Ishikawa (cell line): ENCODE data around the gene SELENOP.

Experiments used
- CEBPB ChIP-seq: IDR thresholded peaks from 2 replicates; pipeline ENCODE4 v1.6.1; 2012
- CREB1 ChIP-seq: IDR thresholded peaks from 2 replicates; pipeline ENCODE4 v1.6.1; 2012; ENCODE audit warnings: low read depth
- EP300 ChIP-seq: IDR thresholded peaks from 2 replicates; pipeline ENCODE4 v1.6.1; 2012; ENCODE audit warnings: borderline replicate concordance
- MAX ChIP-seq: IDR thresholded peaks from 2 replicates; pipeline ENCODE4 v1.6.1; 2012
- TAF1 ChIP-seq: IDR thresholded peaks from 2 replicates; pipeline ENCODE4 v1.6.1; 2012; ENCODE audit warnings: low read depth, mild to moderate bottlenecking
- USF1 ChIP-seq: IDR thresholded peaks from 2 replicates; pipeline ENCODE4 v1.6.1; 2012
- YY1 ChIP-seq: IDR thresholded peaks from 2 replicates; pipeline ENCODE4 v1.6.1; 2012; ENCODE audit warnings: low read depth

GRCh38 chr5:42811591-42812446, at the start of gene SELENOP:
- no peak for TF ChIP-seq CEBPB
- TF ChIP-seq EP300, result no peak
- TF ChIP-seq MAX, result no peak
- no peak for TF ChIP-seq TAF1
- no peak for TF ChIP-seq YY1
- no peak for TF ChIP-seq CREB1
- no peak for TF ChIP-seq USF1
